NOMO-1 treated with DMSO at 0.1 percent for 48 hours (cell line): ENCODE measurements around the gene SMU1.

ENCODE experiments used
- DNase-seq: peaks from one replicate; lab custom pipeline; 2025; ENCODE audit not compliant: unreplicated experiment; lab: John Stamatoyannopoulos, UW

SMU1 gene

DNA sequence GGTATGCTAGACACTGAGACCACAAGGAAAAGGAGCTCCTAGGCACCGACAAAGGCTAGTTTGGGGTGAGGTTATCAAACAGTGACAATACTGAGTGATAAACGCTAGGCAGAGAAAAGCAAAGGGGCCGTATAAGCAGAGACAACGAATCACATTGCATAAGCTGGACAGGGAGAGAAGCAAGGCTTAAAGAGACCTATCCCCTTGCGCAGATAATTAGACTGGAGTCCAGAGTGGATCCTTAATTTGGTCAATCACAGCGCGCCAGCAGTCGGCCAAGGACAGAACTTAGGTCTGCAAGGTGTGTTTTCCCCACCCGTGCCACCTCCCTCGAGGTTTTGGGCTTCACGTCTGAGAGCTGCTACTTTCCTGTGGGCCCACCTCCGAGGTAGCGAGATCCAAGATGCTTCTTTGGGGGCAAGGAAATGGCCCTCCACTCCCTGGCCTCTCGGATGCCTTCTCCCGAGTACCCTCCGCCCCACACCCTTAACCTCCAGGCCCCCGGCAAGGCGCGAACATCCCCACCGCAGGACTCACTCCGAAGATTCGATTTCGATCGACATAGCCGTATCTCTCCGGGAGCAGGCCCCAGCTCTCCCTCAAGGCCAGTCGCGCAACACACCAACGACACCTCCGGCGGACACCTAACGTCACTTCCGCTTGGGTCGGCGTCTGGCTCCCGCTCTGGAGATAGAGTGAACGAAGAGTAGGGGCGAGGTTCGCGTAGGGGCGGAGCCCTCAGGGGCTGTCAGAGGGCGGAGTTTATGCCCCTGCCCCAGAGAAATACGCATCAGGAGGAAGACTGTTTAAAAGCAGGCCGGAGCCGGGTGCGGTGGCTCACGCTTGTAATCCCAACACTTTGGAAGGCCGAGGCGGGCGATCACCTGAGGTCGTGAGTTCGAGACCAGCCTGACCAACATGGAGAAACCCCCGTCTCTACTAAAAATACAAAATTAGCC lies at the start of gene SMU1:
TSS of gene SMU1 (minus strand) at position 629 of the 959 bp plus-strand sequence. CDS start at position 563, 66 bp downstream.
- peak; percentile 98 for DNase-seq

DNA sequence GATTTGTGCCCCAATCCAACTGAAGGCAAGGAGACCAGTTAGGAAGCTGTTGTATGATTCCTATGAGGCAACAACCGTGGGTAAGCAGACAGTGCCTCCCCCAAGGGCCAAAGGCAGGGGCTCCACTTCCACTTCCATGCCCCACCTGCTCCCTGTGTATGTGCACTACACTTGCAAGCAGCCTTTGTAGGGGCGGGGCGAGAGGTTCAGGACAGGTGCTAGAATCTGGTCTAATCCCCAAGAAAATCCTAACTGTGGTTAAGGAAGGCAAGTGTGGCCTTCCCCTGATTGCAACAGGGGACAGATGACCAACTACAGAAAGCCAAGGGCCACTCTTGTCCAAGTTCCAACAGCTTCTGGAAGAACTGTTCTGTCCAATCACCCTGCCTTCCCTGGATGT lies 49.0 kb upstream of the SMU1 start:
- no peak for DNase-seq

DNA sequence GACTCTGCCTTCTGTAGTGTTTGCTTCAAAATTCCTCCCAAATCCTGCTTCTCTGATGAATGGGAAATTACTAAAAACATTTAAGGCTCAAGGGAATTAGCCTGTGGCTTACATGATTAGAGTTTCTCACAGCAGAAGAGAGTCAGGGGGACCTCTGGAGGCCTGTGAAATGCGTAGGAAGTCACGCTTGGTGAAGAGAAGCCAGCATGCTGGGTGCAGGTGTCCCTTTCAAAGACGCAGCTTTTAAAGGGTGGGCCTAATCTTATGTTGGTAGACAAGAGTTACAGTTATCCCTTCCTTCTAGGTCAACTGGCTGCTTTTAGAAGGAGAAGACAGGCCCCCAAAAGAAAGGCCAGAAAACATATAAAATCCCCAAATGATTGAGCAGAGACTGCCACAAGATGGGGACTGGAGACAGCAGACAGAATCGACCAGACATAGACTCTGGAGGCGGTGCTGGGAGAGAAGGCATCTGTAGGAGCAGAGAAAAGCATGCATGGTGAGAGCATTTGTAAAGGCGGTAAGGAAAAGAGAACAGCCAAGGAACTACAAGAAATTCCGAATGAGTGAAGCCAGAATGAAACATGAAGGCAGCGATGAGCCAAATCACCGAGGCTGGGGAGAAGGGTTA lies 48.4 kb upstream of the SMU1 start:
- DNase-seq = no peak

DNA sequence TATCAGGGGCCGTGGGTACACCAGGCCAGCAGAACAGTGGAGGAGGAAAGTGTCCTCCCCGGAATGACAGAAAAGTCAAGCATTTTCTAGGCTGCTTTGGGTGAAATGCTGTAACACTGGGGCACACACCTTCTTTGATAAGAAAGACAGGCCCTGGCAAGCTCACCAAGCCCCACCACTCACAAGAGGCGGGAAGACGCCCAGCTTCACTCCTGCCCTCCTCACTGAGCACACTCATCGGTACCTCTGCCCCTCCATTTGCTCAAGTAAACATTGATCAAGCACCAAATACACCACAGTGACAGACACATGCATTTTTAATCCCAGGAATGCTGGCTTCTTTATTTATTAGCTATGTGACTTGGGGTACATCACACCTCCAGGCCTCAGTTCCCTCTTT lies 47.6 kb upstream of the SMU1 start:
- no peak for DNase-seq

DNA sequence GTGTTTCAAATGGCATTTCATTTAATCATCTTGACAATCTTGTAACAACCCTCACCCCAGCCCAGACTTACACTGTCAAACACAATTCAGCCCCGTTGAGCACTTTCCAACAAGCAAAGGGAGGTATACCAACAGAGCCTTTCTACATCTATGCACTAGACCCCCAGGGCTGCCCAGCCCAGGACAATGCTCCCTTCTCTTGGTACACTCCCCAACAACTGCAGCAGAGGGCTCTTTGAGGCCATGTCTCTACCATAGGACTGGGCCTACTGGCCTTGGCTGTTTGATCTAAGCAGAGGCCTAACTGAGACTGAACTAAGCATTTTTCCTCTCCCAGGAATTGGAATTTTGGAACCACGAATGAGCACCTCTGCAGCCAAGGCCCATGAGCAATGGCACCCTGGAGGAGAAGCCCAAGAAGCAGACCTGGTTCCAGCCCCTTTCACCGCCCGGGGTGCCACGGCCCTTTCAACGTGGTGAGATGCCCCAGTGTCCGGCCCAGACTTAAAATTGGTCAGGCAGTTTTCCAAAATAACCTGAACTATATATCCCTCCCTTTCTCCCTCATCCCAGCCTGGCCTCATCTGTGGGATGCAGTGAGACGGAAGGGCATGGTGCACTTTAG lies 47.0 kb upstream of the SMU1 start:
- DNase-seq = no peak

DNA sequence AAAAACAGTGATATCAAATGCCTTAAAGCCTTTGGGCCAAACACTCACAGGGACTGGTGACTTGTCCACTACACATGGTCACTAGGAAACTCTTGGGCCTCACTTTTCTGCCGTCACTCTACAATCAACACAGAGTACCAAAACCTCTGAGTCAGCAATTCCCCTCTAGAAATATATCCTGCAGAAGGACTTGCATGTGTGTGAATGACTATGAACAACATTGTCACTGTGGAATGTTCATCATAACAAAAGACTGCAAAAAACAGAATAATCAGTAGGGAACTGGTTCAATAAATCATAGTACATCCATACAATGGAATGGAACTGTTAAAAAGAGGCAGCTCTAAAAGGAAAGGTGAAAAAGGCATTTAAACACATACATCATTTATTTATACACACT lies 44.1 kb upstream of the SMU1 start:
- no peak for DNase-seq

DNA sequence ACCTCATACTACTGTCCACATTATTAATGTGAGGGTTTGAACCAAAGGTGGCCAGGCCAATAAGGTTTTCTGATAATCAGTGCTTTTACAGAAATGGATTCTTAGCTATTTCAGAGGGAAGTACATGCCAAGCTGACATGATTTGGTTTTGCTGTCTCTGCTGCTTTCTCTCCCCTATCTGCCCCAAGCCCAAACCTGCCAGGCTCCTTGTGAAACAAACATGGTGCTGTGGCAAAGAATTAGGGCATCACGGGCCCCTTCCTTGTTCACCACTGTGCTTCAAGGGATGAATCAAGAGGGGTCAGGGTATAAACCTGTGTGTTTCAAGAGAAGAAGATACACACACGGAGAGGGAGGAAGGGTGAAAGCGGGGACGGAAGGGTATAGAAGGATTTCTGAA lies 41.3 kb upstream of the SMU1 start:
- DNase-seq = peak; percentile 21

DNA sequence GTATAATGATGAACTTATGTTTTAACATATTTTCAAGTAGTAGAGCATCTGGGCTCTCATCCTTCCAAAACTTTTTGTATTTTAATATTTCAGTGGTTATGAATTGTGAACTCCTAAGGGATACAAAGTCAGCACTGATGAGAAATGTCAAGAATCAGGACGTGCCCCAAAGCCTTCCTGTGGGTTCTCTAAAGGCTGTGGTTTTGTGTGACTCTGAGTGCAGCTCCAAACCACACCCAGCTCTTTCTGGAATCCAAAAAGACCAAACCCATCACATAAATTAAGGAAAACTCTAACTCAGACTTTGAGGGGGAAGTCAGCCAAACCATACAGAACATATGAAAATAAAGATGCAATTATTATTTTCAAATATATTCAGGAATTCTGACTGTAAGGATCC lies 40.8 kb upstream of the SMU1 start:
- DNase-seq = no peak

DNA sequence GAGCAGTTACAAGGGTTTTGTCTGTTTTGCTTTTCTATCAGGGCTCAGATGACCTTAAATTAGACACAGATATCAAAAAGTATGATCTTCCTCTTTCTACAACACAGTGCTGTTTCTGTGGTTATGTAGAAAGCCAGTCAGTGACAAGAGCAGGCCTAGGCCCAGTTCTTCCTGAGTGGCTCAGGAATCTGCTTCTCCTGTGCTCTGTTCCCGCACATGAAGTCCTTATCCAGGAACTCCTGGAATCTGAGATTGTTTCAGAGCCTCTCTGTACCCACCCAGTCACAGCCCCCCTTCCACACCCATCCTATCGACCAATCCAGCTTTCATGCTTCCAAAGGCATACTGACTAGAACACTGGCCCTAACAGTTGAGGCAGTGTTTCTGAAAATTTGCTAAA lies 40.4 kb upstream of the SMU1 start:
- DNase-seq = peak; percentile 61

DNA sequence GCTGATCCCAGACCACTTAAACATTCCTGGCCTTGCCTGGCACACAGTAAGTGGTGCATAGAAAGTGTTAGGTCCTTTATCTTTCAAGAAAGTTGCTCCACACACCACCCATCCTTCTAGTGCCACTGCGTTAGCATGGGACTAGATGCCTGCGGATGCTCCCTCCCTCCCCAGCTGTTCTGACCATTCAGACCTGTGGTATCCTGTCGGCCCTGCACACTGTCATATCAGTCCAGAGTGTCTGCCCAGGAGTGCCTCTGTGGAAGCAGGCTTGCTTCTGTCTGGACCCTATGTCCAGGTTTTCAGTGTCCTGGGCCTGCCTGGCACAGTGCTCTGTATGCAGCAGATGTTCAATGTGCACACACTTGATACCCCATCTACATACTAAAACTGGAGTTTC lies 38.3 kb upstream of the SMU1 start:
- no peak for DNase-seq

DNA sequence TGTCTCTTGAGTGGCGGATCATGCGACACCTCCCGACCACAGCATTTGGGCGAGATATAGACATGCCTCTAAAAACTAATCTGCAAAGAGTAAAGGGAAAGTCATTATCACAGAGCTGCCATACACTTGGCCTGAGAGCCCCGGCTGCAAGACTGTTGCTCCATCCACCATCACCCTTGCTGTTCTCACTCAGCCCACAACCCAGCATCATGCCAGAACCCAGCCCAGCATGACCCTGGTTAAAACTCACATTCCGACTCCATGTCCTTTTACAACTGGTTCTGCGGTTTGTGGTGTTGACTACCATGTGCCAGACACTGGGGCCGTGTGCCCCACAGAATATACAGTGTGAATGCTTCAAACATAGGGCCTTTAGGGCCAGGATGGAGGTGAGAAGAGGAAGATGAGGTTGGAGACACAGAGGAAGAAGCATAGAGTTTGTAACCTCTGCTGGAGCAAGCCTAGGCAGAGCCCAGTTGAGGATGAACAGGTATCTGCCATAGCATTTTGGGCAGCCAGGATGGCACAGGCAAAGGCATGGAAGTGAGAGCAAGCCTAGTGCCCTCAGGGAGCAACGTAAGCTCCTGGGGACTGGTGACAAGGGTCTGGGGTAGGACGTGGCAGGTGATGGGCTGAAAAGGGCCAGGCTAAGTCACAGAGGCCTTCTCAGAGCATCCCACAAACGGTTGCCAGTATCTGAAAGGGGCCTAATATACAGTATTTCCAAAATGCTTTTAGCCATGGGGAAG lies 37.5 kb upstream of the SMU1 start:
- no peak for DNase-seq

DNA sequence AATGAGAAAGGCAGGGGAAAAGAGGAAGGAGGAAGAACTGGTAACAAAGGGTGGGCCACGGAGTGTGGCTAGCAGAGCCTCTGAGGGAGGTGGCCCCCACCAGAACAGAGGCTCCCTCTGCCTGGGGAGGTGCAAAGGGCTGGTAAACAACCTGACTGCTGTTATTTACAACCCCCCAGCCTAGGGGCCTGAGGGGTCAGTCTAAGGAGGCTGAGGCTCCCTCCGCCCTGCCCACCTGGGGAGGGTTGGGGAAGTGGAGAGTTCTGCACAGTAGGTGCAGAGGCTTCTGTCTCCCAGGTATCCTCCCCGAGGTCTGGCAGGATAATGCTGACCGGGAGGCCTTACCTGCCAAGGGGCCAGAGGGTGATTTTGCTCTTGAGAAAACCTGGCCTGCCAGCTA lies 35.6 kb upstream of the SMU1 start:
- no peak for DNase-seq

DNA sequence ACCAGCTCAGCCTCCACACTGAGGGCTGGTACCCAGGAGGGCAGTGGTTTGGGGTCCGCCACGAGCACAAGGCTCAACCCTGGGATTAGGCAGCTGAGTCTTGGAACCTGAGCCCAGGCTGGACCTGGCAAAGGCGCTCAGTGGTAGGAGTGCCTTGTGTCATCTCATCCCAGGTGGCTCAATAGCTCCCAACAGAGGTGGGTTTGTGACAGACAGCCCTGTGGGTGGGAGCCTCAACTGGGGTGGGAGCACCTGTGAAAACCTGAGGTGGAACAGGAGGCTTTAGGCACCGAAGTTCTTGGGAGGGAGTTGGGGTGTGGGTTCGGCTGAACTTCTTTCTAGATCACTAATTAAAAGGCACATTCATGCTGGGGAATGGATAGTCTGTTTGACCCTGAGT lies 35.2 kb upstream of the SMU1 start:
- DNase-seq = no peak

DNA sequence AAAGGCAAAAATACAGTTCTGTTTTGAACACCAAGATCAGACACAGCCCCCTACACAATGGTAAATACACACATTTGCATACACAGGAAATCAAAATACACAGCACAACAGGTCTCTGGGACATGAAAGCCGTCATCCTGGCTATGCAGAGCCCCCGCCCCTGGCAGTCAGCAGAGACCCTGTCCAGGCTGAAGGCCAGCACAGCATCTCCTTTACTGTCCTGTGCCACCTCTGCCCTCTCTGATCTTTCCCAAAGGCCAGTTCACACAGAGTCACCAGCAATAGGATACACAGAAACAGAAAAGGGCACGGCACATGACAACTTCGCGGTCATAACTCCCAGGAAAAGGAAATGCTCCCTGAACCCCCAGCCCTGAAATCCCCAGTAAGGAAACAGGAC lies 34.2 kb upstream of the SMU1 start:
- DNase-seq = no peak

DNA sequence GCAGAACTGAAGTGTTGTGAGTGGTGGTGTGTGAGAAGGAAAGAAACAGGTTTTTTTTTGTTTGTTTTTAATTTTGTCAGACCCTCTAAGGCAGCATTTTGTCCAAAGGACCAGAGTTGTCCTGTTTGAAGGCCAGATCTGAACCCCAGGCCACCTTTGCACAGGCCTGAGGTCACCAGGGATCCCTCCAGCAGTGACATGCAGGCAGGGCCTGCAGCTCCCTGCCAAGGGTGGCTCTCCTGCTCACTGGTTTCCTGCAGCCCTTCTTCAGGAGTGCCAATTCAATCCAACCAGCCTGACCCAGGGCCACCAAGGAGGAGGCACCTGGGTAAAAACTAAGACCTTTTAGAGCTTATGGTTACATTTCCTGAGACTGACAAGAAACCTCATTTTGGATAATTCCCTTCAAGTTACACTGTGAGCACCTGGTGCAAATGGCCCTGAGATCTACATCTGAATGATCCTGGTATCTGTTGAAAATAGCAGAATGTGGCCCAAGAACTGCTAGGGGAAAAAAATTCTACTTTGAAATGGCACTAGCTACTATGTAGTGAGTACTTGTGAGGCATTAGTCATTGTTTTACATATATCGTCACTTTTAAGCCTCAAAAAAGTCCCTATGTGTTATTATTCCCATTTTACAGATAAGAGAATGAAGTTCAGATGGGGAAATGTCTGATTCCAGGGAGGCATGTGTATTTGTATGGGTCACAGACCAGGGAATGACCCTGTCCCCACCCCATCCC lies 33.5 kb upstream of the SMU1 start:
- DNase-seq = no peak

DNA sequence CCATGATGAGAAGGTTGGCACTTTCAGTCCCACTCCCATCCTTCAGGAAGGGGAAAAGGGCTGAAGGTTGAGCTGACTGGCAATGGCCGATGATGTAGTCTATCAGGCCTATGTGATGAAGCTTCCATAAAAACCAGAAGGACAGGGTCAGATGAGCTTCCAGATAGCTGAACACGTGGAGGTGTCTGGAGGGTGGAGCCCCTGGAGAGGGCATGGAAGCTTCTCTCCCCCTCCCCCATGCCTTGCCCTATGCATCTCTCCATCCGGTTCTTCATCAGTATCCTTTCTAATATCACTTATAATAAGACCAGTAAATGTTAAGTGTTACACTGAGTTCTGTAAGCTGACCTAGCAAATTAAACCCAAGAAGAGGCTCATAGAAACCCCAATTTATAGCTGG lies 32.6 kb upstream of the SMU1 start:
- DNase-seq = no peak

DNA sequence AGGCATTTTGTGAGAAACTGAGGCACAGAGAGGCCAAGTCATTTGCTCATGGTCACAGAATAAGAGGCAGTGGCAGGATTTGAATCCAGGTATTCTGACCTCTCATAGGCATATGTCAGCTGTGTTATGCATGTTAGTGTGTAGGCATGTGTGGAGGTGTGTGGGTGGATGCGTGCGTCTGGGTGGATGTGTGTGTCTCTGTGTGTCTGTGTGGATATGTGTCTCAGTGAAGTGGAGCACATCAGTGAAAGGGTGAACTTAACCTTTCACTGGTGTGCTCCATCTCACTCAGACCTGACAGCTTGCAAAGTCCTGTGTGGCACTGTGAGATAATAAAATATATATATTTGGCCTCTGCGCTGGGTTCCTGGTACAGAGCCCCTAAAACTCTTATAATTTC lies 32.0 kb upstream of the SMU1 start:
- DNase-seq = no peak

DNA sequence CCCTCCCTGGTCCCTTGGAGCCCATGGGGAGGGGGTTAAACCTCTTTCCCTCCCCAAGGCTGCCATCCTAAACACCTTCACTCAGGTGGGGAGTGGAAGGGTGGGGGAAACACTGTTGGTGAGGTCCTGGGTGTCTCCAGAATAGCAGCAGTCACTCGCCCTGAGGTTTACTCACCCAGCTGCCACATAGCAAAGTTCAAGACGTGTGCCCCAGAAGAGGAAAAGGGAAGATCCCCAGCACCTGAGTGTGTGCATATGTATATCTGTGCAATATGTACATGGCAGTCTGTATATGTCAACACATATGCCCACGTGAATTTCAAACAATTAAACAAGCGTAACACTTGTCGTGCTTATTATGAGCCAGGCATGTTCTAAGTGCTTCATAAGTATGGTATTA lies 31.3 kb upstream of the SMU1 start:
- no peak for DNase-seq

DNA sequence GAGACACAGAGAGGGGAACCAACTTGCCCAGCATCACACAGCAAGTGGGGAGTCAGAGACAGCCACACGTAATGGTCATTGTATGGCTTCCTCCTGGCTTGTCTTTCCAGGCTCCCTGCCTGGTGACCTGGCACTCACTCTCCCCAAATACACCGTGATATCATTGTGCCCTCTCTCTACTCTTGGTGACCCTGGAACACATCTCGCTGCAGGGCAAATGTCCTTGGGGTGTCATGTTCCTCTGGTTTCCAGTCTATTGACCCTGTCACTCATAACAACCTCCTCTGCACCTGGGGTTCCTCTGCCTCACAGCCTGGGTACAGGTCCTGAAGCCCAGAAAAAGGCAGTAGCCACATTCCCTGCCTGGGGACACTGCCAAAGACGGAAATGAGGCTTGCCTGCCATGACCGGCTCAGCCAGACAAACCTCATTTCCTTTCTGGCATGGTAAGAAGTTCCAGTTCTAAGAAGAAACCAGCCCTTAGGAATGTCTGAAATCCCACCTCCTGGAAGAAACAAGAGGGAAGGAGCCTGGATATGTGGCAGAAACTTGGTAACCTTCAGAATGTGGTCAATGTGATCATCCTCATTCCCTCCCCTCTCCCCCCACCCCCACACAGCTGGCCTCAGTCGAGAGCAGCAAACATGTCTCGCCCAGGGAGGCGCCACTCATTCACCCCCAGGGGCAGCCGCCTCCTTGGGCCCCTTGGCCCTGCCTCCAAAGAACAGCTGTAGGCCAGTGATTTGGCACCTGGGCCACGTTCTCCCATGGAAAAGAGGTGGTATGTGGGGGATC lies 30.6 kb upstream of the SMU1 start:
- DNase-seq = no peak

DNA sequence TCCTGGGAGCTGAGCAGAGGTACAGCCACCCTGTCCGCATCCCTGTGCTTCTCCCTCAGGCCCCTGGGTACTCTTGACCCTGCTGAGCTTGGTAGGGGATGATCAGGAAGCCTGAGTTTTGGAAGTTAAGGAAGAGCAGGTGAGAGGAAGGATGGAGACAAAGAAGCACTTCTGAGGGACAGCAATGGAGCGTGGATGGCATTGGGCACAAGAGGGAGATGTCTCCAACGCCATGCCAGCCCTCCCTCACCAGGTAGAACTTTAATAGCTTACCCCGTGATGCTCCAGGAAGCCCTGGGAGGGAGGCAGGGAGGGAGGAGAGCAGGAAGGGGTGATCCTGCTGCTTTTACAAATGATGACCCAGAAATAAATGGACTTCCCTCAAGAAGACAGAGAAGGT lies 29.9 kb upstream of the SMU1 start:
- no peak for DNase-seq
